KOPT-K1 (cell line): ENCODE results near the gene DDX41.
"Not testable (repeated sequence)": the region's sequence is repeated elsewhere in the genome, so short reads cannot be mapped to it uniquely, and the experiment has no call there.

Experiments
- H3K27ac ChIP-seq: fragments of 200-600 bp; sonication (generic); 2 replicates; pipeline ENCODE4 v1.5.1; 2016; ENCODE audit warnings: antibody characterized with exemption, mild to moderate bottlenecking, low read depth, low read length; ENCODE audit not compliant: poor library complexity, severe bottlenecking
- H3K36me3 ChIP-seq: fragments of 200-600 bp; sonication (generic); 2 replicates; pipeline ENCODE4 v1.5.1; 2017; ENCODE audit warnings: antibody characterized with exemption, mild to moderate bottlenecking, low read length, moderate library complexity; ENCODE audit not compliant: insufficient read depth
- H3K9me3 ChIP-seq: fragments of 200-600 bp; sonication (generic); 2 replicates; pipeline ENCODE4 v1.5.1; 2017; ENCODE audit warnings: antibody characterized with exemption, low read length, mild to moderate bottlenecking; ENCODE audit not compliant: insufficient read depth, poor library complexity, severe bottlenecking

Gene DDX41

GRCh38 chr5:177545487-177546257 lies 28.9 kb upstream of the DDX41 start:
- peaks cover 71% of the 10 kb centered on the region for H3K36me3 ChIP-seq
- no peaks in the 10 kb centered on the region for H3K9me3 ChIP-seq
- no peak overlapping the region for H3K27ac ChIP-seq

DNA sequence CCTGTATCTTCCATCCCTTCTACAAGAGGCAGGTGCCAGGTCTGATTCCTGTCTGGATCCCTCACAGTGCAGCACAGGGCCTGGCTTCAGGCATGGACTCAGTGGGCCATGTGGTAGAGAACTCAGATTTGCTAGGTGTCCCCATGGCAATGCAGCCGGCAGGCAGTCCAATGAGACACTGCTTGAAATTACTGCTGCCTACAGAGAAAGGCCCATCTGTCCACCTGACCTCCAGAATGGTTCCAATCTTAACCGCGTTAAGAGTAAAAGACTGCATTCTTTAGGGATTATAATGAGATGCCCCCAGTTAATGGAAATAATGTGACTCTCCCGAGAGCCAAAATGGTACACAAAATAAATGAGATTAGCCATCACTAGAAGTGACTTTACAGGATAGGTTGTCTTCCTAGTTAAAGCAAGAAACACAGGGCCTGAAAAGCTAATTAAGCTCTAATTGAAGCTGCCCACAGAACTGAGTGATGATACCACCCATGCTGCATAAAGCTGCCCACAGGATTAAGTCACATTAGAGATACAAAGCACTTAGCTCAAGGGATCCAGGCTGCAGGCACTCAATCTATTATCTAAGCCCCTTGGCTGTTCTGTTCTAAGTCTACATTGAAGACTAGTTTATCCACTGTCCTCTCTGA lies 26.2 kb upstream of the DDX41 start:
- no peaks in the 10 kb centered on the region for H3K9me3 ChIP-seq
- no peak overlapping the region for H3K27ac ChIP-seq
- peaks cover 70% of the 10 kb centered on the region for H3K36me3 ChIP-seq

DNA sequence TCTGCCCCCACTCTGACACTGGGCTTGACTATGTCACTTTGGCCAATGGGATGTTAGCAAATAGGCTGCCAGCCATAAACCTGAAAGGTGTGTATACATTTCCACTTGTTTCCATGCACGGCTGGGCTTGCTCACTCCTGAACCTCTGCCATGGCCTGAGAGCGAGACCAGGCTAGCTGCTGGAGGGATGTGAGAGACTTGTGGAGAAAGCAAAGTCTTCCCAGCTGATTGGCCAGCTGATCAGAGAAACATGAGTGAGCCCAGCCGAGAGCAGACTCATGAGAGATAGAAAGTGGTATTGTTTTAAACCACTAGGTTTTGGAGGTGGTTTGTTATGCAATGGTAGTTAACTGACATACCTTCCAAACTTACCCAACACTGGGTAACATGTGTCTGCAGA lies 23.7 kb upstream of the DDX41 start:
- Histone ChIP-seq H3K27ac (no peak overlapping the region), H3K36me3 (peaks cover 77% of the 10 kb centered on the region), H3K9me3 (no peaks in the 10 kb centered on the region)

DNA sequence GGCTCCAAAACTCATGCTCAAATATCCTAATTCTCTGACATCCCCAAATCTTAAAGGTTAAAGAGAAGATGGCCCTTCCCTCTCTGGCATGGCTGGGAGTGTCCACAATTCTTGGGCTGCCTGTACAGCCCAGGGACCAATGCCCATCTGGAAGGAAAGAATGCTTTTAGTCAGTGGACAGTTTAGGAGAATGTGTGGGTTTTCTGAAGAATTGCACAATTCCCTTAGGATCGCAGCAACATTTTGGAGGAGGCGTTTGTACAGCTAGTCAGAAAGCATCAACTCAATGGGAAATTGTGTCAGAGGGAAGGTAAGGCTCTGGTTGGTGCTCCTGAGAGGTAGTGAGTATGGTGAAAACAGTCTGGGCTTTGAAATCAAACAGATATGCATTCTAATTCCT lies 22.6 kb upstream of the DDX41 start:
- Histone ChIP-seq H3K27ac (no peak overlapping the region), H3K9me3 (no peaks in the 10 kb centered on the region), H3K36me3 (peaks cover 84% of the 10 kb centered on the region)

DNA sequence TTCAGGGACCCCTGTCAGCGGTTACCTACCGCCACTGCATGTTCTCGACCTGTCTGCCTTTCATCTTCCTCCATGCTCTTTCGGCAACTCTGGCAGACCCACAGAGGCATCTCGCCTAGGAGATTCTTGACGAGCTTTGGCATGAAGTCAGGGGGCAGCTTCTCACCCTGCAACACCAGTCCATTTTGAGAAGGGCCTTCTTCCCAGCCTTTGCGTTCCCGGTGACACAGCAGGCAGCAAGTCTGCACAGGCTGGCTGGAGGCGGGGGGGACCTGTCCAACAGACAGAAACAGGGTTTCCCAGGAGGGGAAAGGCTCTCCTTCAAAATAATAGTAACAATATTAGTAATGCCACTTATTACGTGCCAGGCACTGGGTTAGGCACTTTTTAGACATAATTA lies 22.1 kb upstream of the DDX41 start:
- peaks cover 88% of the 10 kb centered on the region for H3K36me3 ChIP-seq

GRCh38 chr5:177537389-177538361 lies 20.9 kb upstream of the DDX41 start:
- Histone ChIP-seq H3K27ac (no peak overlapping the region), H3K36me3 (peaks cover 90% of the 10 kb centered on the region), H3K9me3 (no peaks in the 10 kb centered on the region)

More for the DNA sequence above, 22.1 kb upstream of the DDX41 start:
- Histone ChIP-seq H3K9me3 (no peaks in the 10 kb centered on the region), H3K27ac (no peak overlapping the region)

GRCh38 chr5:177536386-177536785 lies 19.6 kb upstream of the DDX41 start:
- no peak overlapping the region for H3K27ac ChIP-seq
- H3K36me3 ChIP-seq: peaks cover 91% of the 10 kb centered on the region
- no peaks in the 10 kb centered on the region for H3K9me3 ChIP-seq

DNA sequence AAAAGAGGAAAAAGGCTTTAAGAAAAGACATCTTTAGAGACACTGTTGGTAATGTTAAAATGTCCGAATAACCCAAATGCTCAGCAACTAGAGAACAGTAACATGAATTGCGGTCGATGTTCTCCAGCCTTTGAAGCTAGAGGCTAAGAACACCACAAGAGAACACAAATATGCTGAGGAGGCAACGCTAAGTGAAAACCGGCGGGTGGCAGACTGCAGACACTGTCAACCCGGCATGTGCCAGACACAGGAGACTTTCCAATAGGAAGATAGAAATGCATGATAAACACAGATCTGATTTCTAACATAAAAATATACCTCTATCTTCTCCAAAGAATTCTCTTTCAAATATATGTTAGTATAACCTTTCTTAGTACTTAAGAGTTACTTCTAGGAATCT lies 18.4 kb upstream of the DDX41 start:
- Histone ChIP-seq H3K36me3 (peaks cover 95% of the 10 kb centered on the region), H3K9me3 (no peaks in the 10 kb centered on the region), H3K27ac (no peak overlapping the region)

DNA sequence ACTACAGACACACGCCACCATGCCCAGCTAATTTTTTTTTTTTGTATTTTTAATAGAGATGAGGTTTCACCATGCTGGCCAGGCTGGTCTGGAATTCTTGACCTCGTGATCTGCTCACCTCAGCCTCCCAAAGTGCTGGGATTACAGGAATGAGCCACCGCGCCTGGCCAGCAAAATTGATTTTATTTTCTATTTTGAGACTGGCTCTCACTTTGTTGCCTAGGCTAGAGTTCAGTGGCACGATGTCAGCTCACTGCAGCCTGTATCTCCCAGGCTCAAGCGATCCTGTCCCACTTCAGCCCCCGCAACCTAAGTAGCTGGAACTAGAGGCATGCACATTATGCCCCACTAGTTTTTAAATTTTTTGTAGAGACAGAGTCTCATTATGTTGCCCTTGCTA lies 17.7 kb upstream of the DDX41 start:
- not testable (repeated sequence) for H3K9me3 ChIP-seq, H3K27ac ChIP-seq
- peaks cover 98% of the 10 kb centered on the region for H3K36me3 ChIP-seq

DNA sequence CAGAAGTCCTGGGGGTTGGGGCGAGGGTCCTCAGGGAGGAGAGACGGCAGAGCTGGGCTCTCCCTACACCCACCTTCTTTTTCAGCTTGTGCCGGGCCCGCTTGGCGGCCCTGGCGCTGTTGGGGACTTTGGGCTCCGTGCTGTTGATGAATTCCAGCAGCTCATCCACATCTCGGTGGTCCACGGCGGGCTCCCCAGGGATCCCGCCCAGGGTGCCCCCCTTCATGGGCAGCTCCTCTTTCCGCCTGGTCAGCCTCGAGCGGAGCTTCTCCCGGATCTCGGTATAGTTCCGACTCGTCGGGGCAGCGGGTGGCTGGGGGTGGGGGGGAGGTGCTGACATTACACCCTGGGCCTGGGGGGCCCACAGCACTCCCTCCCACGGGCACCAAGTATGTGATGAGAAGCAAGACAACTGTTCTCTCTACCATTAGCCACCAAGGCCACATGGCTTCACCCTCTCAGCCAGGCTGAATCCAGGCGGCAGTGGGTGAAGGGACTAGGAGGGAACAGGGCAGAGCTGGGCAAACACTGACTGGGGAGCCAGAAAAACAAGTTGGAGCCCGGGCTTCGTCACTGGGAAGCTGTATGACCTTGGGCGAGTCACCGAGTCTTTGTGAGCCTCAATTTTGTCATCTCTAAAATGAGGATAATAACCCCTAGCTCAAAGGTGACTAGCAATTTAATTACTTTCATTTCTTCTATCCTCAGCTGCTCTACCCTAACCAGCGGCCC lies 14.6 kb upstream of the DDX41 start:
- Histone ChIP-seq H3K36me3 (peaks cover 98% of the 10 kb centered on the region), H3K27ac (no peak overlapping the region), H3K9me3 (no peaks in the 10 kb centered on the region)

DNA sequence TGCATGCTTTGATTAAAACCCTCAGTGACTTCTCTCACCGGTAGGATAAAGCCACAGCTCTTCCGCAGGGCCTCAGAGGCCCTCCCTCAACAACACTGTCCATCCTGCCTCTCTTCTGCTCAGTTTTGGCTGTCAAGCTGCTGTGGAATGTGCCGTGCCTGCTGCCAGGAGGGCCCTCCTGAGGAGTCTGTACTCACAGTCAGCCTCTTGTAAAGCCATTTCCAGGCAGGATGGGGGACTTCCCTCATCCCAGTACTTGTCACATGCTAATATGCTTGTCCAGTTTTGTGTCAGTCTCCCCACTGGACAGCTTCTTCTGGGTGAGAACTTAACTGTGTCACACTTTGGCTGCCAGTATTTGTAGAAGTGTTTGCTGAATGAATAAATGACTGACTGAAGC lies 13.9 kb upstream of the DDX41 start:
- Histone ChIP-seq H3K36me3 (peaks cover 98% of the 10 kb centered on the region), H3K27ac (no peak overlapping the region), H3K9me3 (no peaks in the 10 kb centered on the region)

DNA sequence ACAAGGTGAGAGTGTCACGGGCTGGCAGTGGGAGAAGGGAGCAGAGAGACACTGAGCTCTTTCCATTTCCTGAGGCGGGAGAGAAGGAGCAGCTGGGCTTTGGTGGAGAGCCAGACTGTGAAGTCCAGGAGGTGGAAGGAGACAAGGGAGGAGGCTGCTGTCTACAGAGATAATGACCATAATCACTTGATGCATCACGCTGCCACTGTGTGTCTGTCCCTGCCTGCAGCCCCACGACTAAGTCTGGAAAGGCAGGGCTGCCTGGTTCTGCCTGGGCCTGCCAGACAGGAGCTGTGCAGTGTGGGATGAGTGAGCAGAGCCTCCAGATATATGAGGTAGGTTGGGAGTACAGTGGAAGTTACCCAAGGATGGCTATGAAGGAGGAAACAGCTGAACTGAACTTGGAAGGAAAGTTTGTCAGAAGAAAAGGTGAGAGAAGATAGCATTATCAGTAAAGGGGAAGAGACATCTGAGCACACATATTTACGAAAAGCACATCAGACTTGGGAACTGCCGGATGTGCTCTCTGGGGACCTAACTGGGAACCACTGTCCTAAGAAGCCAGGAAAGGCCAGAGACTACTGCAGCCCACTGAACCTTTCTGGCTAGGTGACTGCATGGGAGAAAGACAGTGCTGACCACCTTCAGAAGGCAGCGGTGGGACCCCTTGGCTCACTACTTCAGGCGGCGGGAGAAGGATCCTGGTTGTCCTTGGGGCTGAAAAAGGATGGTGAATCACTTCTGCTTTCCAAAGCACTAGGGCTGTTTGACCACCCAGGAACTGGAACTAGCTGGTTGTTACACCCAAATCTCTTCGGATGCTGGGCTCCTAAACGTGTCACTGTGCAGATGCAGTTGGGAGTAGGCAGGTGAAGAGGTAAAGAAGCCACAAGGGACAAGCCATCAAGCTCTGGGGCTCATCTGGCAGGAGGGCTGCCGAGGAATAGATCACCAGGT lies 12.8 kb upstream of the DDX41 start:
- Histone ChIP-seq H3K27ac (no peak overlapping the region), H3K36me3 (peaks cover 98% of the 10 kb centered on the region), H3K9me3 (no peaks in the 10 kb centered on the region)

GRCh38 chr5:177528631-177529030 lies 11.9 kb upstream of the DDX41 start:
- Histone ChIP-seq H3K36me3 (peaks cover 99% of the 10 kb centered on the region), H3K27ac (no peak overlapping the region), H3K9me3 (no peaks in the 10 kb centered on the region)

- Histone ChIP-seq H3K27ac (no peak overlapping the region), H3K9me3 (no peaks in the 10 kb centered on the region), H3K36me3 (peaks cover 94% of the 10 kb centered on the region)
These were observed 10.8 kb upstream of the DDX41 start for GRCh38 chr5:177527595-177527994.
